Liver (tissue), 3 donors: ENCODE measurements around the gene SLC35G2.

Source experiments
- GABPA ChIP-seq, 2 donors: IDR thresholded peaks in 1 of 2; conservative IDR thresholded peaks in 1 of 2; 2 replicates each; pipeline ENCODE4 v1.6.1; 2016; ENCODE audit warnings: antibody characterized with exemption in 2 of 2, mild to moderate bottlenecking in 1 of 2, moderate library complexity in 1 of 2
- MAX ChIP-seq: IDR thresholded peaks from 2 replicates; pipeline ENCODE4 v1.6.1; 2016; ENCODE audit warnings: antibody characterized with exemption
- RAD21 ChIP-seq, 2 donors: IDR thresholded peaks; 2 replicates each; pipeline ENCODE4 v1.6.1; 2016; ENCODE audit warnings: antibody characterized with exemption in 2 of 2, mild to moderate bottlenecking in 2 of 2
- TAF1 ChIP-seq: conservative IDR thresholded peaks from 2 replicates; pipeline ENCODE4 v1.6.1; 2016; ENCODE audit warnings: antibody characterized with exemption, mild to moderate bottlenecking
- YY1 ChIP-seq: IDR thresholded peaks from 2 replicates; pipeline ENCODE4 v1.6.1; 2016; ENCODE audit warnings: antibody characterized with exemption, mild to moderate bottlenecking
- TF ChIP-seq, protein P1 (sequence below): fragments of 150-350 bp; IDR thresholded peaks from 2 replicates; pipeline ENCODE4 v1.5.1; 2017; ENCODE audit warnings: improper control_type of control experiment, low read depth, low read length; ENCODE audit not compliant: missing input control
- TF ChIP-seq, protein P2 (sequence below): IDR thresholded peaks from 2 replicates; pipeline ENCODE4 v1.6.1; 2016; ENCODE audit warnings: antibody characterized with exemption, mild to moderate bottlenecking
- TF ChIP-seq, protein P3 (sequence below): IDR thresholded peaks from 2 replicates; pipeline ENCODE4 v1.6.1; 2016; ENCODE audit warnings: antibody characterized with exemption
- donor health status: healthy.
- donor health status: healthy.

- TF ChIP-seq, protein P1, sequence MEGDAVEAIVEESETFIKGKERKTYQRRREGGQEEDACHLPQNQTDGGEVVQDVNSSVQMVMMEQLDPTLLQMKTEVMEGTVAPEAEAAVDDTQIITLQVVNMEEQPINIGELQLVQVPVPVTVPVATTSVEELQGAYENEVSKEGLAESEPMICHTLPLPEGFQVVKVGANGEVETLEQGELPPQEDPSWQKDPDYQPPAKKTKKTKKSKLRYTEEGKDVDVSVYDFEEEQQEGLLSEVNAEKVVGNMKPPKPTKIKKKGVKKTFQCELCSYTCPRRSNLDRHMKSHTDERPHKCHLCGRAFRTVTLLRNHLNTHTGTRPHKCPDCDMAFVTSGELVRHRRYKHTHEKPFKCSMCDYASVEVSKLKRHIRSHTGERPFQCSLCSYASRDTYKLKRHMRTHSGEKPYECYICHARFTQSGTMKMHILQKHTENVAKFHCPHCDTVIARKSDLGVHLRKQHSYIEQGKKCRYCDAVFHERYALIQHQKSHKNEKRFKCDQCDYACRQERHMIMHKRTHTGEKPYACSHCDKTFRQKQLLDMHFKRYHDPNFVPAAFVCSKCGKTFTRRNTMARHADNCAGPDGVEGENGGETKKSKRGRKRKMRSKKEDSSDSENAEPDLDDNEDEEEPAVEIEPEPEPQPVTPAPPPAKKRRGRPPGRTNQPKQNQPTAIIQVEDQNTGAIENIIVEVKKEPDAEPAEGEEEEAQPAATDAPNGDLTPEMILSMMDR, result no peak
- no peak for TF ChIP-seq MAX
- no peak for TF ChIP-seq RAD21 (IDR thresholded peaks at IDR 0.05)
- TF ChIP-seq GABPA (IDR thresholded peaks at IDR 0.05 in 1 of 2, conservative IDR thresholded peaks at IDR 0.05 in 1 of 2), result no peak
- TF ChIP-seq YY1, result no peak
- TF ChIP-seq TAF1, result no peak
- TF ChIP-seq, protein P2, sequence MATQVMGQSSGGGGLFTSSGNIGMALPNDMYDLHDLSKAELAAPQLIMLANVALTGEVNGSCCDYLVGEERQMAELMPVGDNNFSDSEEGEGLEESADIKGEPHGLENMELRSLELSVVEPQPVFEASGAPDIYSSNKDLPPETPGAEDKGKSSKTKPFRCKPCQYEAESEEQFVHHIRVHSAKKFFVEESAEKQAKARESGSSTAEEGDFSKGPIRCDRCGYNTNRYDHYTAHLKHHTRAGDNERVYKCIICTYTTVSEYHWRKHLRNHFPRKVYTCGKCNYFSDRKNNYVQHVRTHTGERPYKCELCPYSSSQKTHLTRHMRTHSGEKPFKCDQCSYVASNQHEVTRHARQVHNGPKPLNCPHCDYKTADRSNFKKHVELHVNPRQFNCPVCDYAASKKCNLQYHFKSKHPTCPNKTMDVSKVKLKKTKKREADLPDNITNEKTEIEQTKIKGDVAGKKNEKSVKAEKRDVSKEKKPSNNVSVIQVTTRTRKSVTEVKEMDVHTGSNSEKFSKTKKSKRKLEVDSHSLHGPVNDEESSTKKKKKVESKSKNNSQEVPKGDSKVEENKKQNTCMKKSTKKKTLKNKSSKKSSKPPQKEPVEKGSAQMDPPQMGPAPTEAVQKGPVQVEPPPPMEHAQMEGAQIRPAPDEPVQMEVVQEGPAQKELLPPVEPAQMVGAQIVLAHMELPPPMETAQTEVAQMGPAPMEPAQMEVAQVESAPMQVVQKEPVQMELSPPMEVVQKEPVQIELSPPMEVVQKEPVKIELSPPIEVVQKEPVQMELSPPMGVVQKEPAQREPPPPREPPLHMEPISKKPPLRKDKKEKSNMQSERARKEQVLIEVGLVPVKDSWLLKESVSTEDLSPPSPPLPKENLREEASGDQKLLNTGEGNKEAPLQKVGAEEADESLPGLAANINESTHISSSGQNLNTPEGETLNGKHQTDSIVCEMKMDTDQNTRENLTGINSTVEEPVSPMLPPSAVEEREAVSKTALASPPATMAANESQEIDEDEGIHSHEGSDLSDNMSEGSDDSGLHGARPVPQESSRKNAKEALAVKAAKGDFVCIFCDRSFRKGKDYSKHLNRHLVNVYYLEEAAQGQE, result no peak
- TF ChIP-seq, protein P3, sequence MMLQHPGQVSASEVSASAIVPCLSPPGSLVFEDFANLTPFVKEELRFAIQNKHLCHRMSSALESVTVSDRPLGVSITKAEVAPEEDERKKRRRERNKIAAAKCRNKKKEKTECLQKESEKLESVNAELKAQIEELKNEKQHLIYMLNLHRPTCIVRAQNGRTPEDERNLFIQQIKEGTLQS, result no peak
Observed at GRCh38 chr3:136805795-136806194, 13.1 kb upstream of the SLC35G2 start.
